GM18861 (cell line): ENCODE results near the gene OR51S1.
"Not testable (repeated sequence)": the region's sequence is repeated elsewhere in the genome, so short reads cannot be mapped to it uniquely, and the experiment has no call there.

ENCODE experiments used
- ATAC-seq: cut with Tn5 transposase; IDR thresholded peaks from one replicate; pipeline ENCODE4 v1.9.1; 2021; ENCODE audit not compliant: unreplicated experiment

OR51S1 gene

GRCh38 chr11:4808476-4808875 is 40.5 kb downstream of the OR51S1 start:
- no peak for ATAC-seq

GRCh38 chr11:4804280-4804679 is 44.7 kb downstream of the OR51S1 start, which contains the start of gene OR52R1:
Gene OR52R1 (minus strand): TSS chr11:4804380. CDS start chr11:4804380, 0 bp downstream.
- ATAC-seq, result no peak

GRCh38 chr11:4801316-4801715 is 47.7 kb downstream of the OR51S1 start:
- not testable (repeated sequence) for ATAC-seq

- ATAC-seq, result no peak
Measured at GRCh38 chr11:4798427-4799183, 50.4 kb downstream of the OR51S1 start.
